Measurements from ENCODE around the gene CCDC88A.

Gene CCDC88A

GRCh38 chr2:55355451-55355850, 64.2 kb downstream of the CCDC88A start:
- no peak for TF ChIP-seq REST (IDR thresholded peaks at IDR 0.05; ENCODE audit: insufficient read depth in 1 of 2, low read depth in 2 of 2, low read length in 2 of 2)

GRCh38 chr2:55351672-55352071, 68.0 kb downstream of the CCDC88A start:
- no peak for TF ChIP-seq TAF1 (IDR thresholded peaks at IDR 0.05; ENCODE audit: borderline replicate concordance, insufficient read depth, low read length)

GRCh38 chr2:55345064-55345463, 74.6 kb downstream of the CCDC88A start:
- TF ChIP-seq SIN3A (IDR thresholded peaks at IDR 0.05; ENCODE audit: borderline replicate concordance, insufficient read depth, low read length), result no peak
- no peak for TF ChIP-seq REST (IDR thresholded peaks at IDR 0.05; ENCODE audit: insufficient read depth in 1 of 2, low read depth in 2 of 2, low read length in 2 of 2)
- no peak for TF ChIP-seq FOXP2 (optimal IDR thresholded peaks at IDR 0.05; ENCODE audit: borderline replicate concordance, extremely low read depth, extremely low read length, insufficient read depth)
- no peak for TF ChIP-seq POLR2AphosphoS5 (IDR thresholded peaks at IDR 0.05; ENCODE audit: low read depth, low read length)
- TF ChIP-seq TAF1 (IDR thresholded peaks at IDR 0.05; ENCODE audit: borderline replicate concordance, insufficient read depth, low read length), result no peak

- TF ChIP-seq REST (IDR thresholded peaks at IDR 0.05; ENCODE audit: insufficient read depth in 1 of 2, low read depth in 2 of 2, low read length in 2 of 2), result no peak
Measured at GRCh38 chr2:55338268-55338667, 81.4 kb downstream of the CCDC88A start.

- no peak for TF ChIP-seq REST (IDR thresholded peaks at IDR 0.05; ENCODE audit: insufficient read depth in 1 of 2, low read depth in 2 of 2, low read length in 2 of 2)
- TF ChIP-seq TAF1 (IDR thresholded peaks at IDR 0.05; ENCODE audit: borderline replicate concordance, insufficient read depth, low read length), result no peak
- TF ChIP-seq FOXP2 (optimal IDR thresholded peaks at IDR 0.05; ENCODE audit: borderline replicate concordance, extremely low read depth, extremely low read length, insufficient read depth), result no peak
- no peak for TF ChIP-seq POLR2AphosphoS5 (IDR thresholded peaks at IDR 0.05; ENCODE audit: low read depth, low read length)
- TF ChIP-seq SIN3A (IDR thresholded peaks at IDR 0.05; ENCODE audit: borderline replicate concordance, insufficient read depth, low read length), result no peak
Measured at GRCh38 chr2:55334728-55335127, 84.9 kb downstream of the CCDC88A start.
